Fibroblast of pulmonary artery (primary cell): ENCODE results near the gene DDX17.

Experiments used
- DNase-seq: peaks from one replicate; pipeline ENCODE4 v3.0.0-alpha.2; 2010; ENCODE audit warnings: low read depth
- H3K4me3 ChIP-seq: replicated peaks from 2 replicates; pipeline ENCODE4 v1.5.1; 2011; ENCODE audit warnings: low read depth, mild to moderate bottlenecking, control low read depth, low read length, moderate library complexity
- CTCF ChIP-seq: IDR thresholded peaks from 2 replicates; pipeline ENCODE4 v1.5.1; 2011; ENCODE audit warnings: mild to moderate bottlenecking, control low read depth, low read length, inconsistent platforms; ENCODE audit errors: missing control alignments

The DDX17 gene

GRCh38 chr22:38456841-38457699 is 49.0 kb downstream of the DDX17 start:
- no peak for DNase-seq
- H3K4me3 ChIP-seq: no peak overlapping the region
- TF ChIP-seq CTCF: no peak

- no peak overlapping the region for H3K4me3 ChIP-seq
- TF ChIP-seq CTCF: no peak
- no peak for DNase-seq
Measured at GRCh38 chr22:38456272-38456835, 49.8 kb downstream of the DDX17 start.

GRCh38 chr22:38455530-38456271 is 50.4 kb downstream of the DDX17 start:
- H3K4me3 ChIP-seq: peak overlapping the region; percentile 29
- no peak for DNase-seq

GRCh38 chr22:38455076-38455529 is 51.0 kb downstream of the DDX17 start, which contains the start of gene KCNJ4:
Gene KCNJ4, minus strand, starts transcription at chr22:38455199. Its CDS starts 27,067 bp downstream, at chr22:38428132.
- H3K4me3 ChIP-seq: peak within 1 kb of the TSS; percentile 29
- TF ChIP-seq CTCF: no peak
- DNase-seq: no peak

More at GRCh38 chr22:38455530-38456271, 50.4 kb downstream of the DDX17 start:
- no peak for TF ChIP-seq CTCF

- no peak for TF ChIP-seq CTCF
- H3K4me3 ChIP-seq: no peak overlapping the region
Measured at GRCh38 chr22:38454353-38455075, 51.6 kb downstream of the DDX17 start.

GRCh38 chr22:38453996-38454352 is 52.1 kb downstream of the DDX17 start:
- no peak for DNase-seq

More at GRCh38 chr22:38454353-38455075, 51.6 kb downstream of the DDX17 start:
- no peak for DNase-seq

More at GRCh38 chr22:38453996-38454352, 52.1 kb downstream of the DDX17 start:
- no peak for TF ChIP-seq CTCF
- H3K4me3 ChIP-seq: no peak overlapping the region
